ENCODE measurements around the gene SSPN. TPM values are rescaled to one million over a fixed set of nuclear protein-coding genes. Genes with fewer than 3 reads are reported as not detected.

The SSPN gene
- total RNA-seq, 2 donors from 2014 or later, result 1.3 to 3.7 TPM

- Mint-ChIP-seq H3K27me3 (ENCODE audit: insufficient read depth) (peaks cover 12% of the 10 kb centered on the region), H3K27ac (no peak overlapping the region), H3K9me3 (no peaks in the 10 kb centered on the region), H3K36me3 (ENCODE audit: low read depth) (no peaks in the 10 kb centered on the region), H3K4me3 (no peak overlapping the region), H3K4me1 (peaks cover 16% of the 10 kb centered on the region)
- Histone ChIP-seq H3K27ac (ENCODE audit: low read depth, low read length) (no peak overlapping the region), H3K9ac (ENCODE audit: extremely low read depth, low read length, poor library complexity, severe bottlenecking) (no peak overlapping the region), H3K36me3 (ENCODE audit: control insufficient read depth, insufficient read depth, low read length) (no peaks in the 10 kb centered on the region), H3K4me1 (ENCODE audit: control insufficient read depth, insufficient read depth, low read length) (peaks cover 2% of the 10 kb centered on the region), H3K9me3 (ENCODE audit: control insufficient read depth, low read length) (no peaks in the 10 kb centered on the region), H3K27me3 (ENCODE audit: control insufficient read depth, insufficient read depth, low read length, poor library complexity, severe bottlenecking) (no peaks in the 10 kb centered on the region), H3K4me3 (ENCODE audit: low read length) (no peak overlapping the region)
- 90 to 95% methylated on average over 7 to 9 of the region's 9 CpGs for WGBS, 2 experiments (ENCODE audit: insufficient coverage in 1 of 2, insufficient read length in 1 of 2)
- no peak for TF ChIP-seq CTCF (conservative IDR thresholded peaks at IDR 0.05)
- no peak for DNase-seq
These were observed 9.4 kb downstream of the SSPN start for GRCh38 chr12:26204612-26205289.

GRCh38 chr12:26205298-26205697, 9.9 kb downstream of the SSPN start:
- H3K36me3 ChIP-seq (ENCODE audit: control insufficient read depth, insufficient read depth, low read length), result no peaks in the 10 kb centered on the region
- 72 to 83% methylated on average over 2 of the region's 2 CpGs for WGBS, 2 experiments (ENCODE audit: insufficient coverage in 1 of 2, insufficient read length in 1 of 2)

GRCh38 chr12:26205941-26206340, 10.6 kb downstream of the SSPN start:
- no peaks in the 10 kb centered on the region for H3K9me3 ChIP-seq (ENCODE audit: control insufficient read depth, low read length)
- no peak overlapping the region for H3K4me3 ChIP-seq (ENCODE audit: low read length)
- no peak for TF ChIP-seq CTCF (conservative IDR thresholded peaks at IDR 0.05)
- Mint-ChIP-seq H3K36me3 (ENCODE audit: low read depth) (no peaks in the 10 kb centered on the region), H3K27me3 (ENCODE audit: insufficient read depth) (peaks cover 14% of the 10 kb centered on the region), H3K4me1 (peaks cover 16% of the 10 kb centered on the region), H3K4me3 (no peak overlapping the region), H3K27ac (no peak overlapping the region), H3K9me3 (no peaks in the 10 kb centered on the region)
- H3K27me3 ChIP-seq (ENCODE audit: control insufficient read depth, insufficient read depth, low read length, poor library complexity, severe bottlenecking), result no peaks in the 10 kb centered on the region
- H3K9ac ChIP-seq (ENCODE audit: extremely low read depth, low read length, poor library complexity, severe bottlenecking), result no peak overlapping the region
- H3K27ac ChIP-seq (ENCODE audit: low read depth, low read length), result peak overlapping the region; percentile 64
- no peaks in the 10 kb centered on the region for H3K36me3 ChIP-seq (ENCODE audit: control insufficient read depth, insufficient read depth, low read length)
- H3K4me1 ChIP-seq (ENCODE audit: control insufficient read depth, insufficient read depth, low read length), result peaks cover 2% of the 10 kb centered on the region
- 77 to 93% methylated on average over 4 of the region's 6 CpGs for WGBS, 2 experiments (ENCODE audit: insufficient coverage in 1 of 2, insufficient read length in 1 of 2)
- no peak for DNase-seq

More at GRCh38 chr12:26205298-26205697, 9.9 kb downstream of the SSPN start:
- Histone ChIP-seq H3K9ac (ENCODE audit: extremely low read depth, low read length, poor library complexity, severe bottlenecking) (no peak overlapping the region), H3K27me3 (ENCODE audit: control insufficient read depth, insufficient read depth, low read length, poor library complexity, severe bottlenecking) (no peaks in the 10 kb centered on the region), H3K9me3 (ENCODE audit: control insufficient read depth, low read length) (no peaks in the 10 kb centered on the region), H3K27ac (ENCODE audit: low read depth, low read length) (peak overlapping the region; percentile 64), H3K4me1 (ENCODE audit: control insufficient read depth, insufficient read depth, low read length) (peaks cover 2% of the 10 kb centered on the region), H3K4me3 (ENCODE audit: low read length) (no peak overlapping the region)
- H3K36me3 Mint-ChIP-seq (ENCODE audit: low read depth), result no peaks in the 10 kb centered on the region
- H3K4me3 Mint-ChIP-seq, result no peak overlapping the region
- no peaks in the 10 kb centered on the region for H3K9me3 Mint-ChIP-seq
- TF ChIP-seq CTCF (conservative IDR thresholded peaks at IDR 0.05), result no peak
- H3K27ac Mint-ChIP-seq, result no peak overlapping the region
- no peak for DNase-seq
- peaks cover 16% of the 10 kb centered on the region for H3K4me1 Mint-ChIP-seq
- H3K27me3 Mint-ChIP-seq (ENCODE audit: insufficient read depth), result peaks cover 14% of the 10 kb centered on the region
